ENCODE results near the gene SLC50A1. TPM values are rescaled to one million over a fixed set of nuclear protein-coding genes. Genes with fewer than 3 reads are reported as not detected.
A peak's percentile ranks its signal among the peaks of the same experiment; 100 is the strongest.

The SLC50A1 gene
- total and polyA plus RNA-seq, 9 of the 15 experiments (the other 6 are each of a cell fraction or from before 2014, with no cell fraction given): 46.5 to 132 (median 91.9) TPM

DNA sequence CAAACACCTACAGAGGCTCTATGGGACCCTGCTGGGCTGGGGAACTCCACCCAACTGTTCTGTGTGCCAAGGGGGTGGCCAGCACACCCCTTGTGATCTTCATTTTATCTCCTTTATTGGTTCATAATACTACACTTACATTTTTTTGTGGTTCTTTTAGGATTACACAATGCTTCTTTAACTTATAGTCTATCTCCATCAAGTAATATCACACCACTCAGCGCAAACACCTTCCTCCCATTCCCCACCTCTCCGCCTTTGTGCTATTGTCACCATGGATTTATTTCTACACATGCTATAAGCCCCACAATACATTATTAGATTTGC lies 41.1 kb upstream of the SLC50A1 start:
- 23% methylated on average over 2 of the region's 2 CpGs for WGBS (ENCODE audit: insufficient coverage, low coverage, missing lambda C conversion rate)
- Histone ChIP-seq H3K36me3 (ENCODE audit: control insufficient read depth, insufficient read depth, low read length) (no peaks in the 10 kb centered on the region), H3K9me1 (ENCODE audit: control insufficient read depth, insufficient read depth, low read length) (peaks cover 5% of the 10 kb centered on the region), H3K4me1 (replicated peaks in 1 of 2; ENCODE audit: control insufficient read depth in 2 of 2, insufficient read depth in 2 of 2, low read length in 2 of 2) (peaks cover 12 to 22% of the 10 kb centered on the region in 2 experiments; a peak in 4 of 5 replicates), H3K9me3 (replicated peaks; ENCODE audit: control insufficient read depth, insufficient read depth, low read depth, low read length) (no peaks in the 10 kb centered on the region), H3K27ac (ENCODE audit: extremely low read depth, low read depth, low read length) (no peak overlapping the region), H3K79me2 (ENCODE audit: control insufficient read depth, insufficient read depth, low read length) (no peaks in the 10 kb centered on the region), H4K20me1 (replicated peaks; ENCODE audit: control insufficient read depth, insufficient read depth, low read length) (no peaks in the 10 kb centered on the region), H3K9ac (ENCODE audit: insufficient read depth in 1 of 2, low read depth in 2 of 2, low read length in 2 of 2) (no peak overlapping the region), H3K4me3 (no peak overlapping the region), H3K4me2 (ENCODE audit: insufficient read depth, low read length) (no peak overlapping the region), H3K27me3 (ENCODE audit: control insufficient read depth in 2 of 2, insufficient read depth in 2 of 2, low read length in 2 of 2) (peaks cover 0 to 3% of the 10 kb centered on the region in 2 experiments; a peak in 1 of 5 replicates), H2AFZ (ENCODE audit: low read depth, low read length) (no peak overlapping the region)
- no TSS peak for BruUV-seq (replicated peaks)
- TF ChIP-seq, protein P1, sequence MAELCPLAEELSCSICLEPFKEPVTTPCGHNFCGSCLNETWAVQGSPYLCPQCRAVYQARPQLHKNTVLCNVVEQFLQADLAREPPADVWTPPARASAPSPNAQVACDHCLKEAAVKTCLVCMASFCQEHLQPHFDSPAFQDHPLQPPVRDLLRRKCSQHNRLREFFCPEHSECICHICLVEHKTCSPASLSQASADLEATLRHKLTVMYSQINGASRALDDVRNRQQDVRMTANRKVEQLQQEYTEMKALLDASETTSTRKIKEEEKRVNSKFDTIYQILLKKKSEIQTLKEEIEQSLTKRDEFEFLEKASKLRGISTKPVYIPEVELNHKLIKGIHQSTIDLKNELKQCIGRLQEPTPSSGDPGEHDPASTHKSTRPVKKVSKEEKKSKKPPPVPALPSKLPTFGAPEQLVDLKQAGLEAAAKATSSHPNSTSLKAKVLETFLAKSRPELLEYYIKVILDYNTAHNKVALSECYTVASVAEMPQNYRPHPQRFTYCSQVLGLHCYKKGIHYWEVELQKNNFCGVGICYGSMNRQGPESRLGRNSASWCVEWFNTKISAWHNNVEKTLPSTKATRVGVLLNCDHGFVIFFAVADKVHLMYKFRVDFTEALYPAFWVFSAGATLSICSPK (IDR thresholded peaks at IDR 0.05; ENCODE audit: borderline replicate concordance): no peak
- no peak for TF ChIP-seq BDP1 (IDR thresholded peaks at IDR 0.05; ENCODE audit: insufficient read depth, insufficient read length)
- TF ChIP-seq, protein P2, sequence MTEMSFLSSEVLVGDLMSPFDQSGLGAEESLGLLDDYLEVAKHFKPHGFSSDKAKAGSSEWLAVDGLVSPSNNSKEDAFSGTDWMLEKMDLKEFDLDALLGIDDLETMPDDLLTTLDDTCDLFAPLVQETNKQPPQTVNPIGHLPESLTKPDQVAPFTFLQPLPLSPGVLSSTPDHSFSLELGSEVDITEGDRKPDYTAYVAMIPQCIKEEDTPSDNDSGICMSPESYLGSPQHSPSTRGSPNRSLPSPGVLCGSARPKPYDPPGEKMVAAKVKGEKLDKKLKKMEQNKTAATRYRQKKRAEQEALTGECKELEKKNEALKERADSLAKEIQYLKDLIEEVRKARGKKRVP (CRISPR knock-in tag; IDR thresholded peaks at IDR 0.05): no peak
- peak; percentile 64 for TF ChIP-seq CEBPB (tag; IDR thresholded peaks at IDR 0.05)
- no peak for TF ChIP-seq CEBPG (CRISPR knock-in tag; IDR thresholded peaks at IDR 0.05)
- peak; percentile 38 to 54; a peak in 2 of 4 replicates for TF ChIP-seq CEBPG (tag; conservative IDR thresholded peaks at IDR 0.05 in 1 of 2, IDR thresholded peaks at IDR 0.05 in 1 of 2)
- ATAC-seq: no peak
- ChIA-PET CTCF (ENCODE audit: low intra/inter-chr PET ratio) (interaction anchor here (0.8 to 4.1 kb wide), 4 partner anchors 67 to 113 kb away, joined by 3 to 59 read pairs (median 4); partner anchors contain the start of genes THBS3 and TRIM46), POLR2A (interaction anchor here (1.3 kb wide), 1 partner anchor 36 kb away, joined by 5 read pairs; no protein-coding TSS in a partner anchor)
- in situ Hi-C loops (cut with MboI) (loop anchor here (5.0 to 10.0 kb wide), 2 partner anchors 73 to 500 kb away; no protein-coding TSS in a partner anchor), intact Hi-C loops (cut with micrococcal nuclease) (loop anchor here (2.0 to 10.0 kb wide), 2 partner anchors 46 to 500 kb away; partner anchors contain the start of gene DPM3)
- DNase-seq (ENCODE audit: extremely low read depth in 1 of 4, low spot score in 3 of 4): no peak
- FAIRE-seq: no peak

Measured in K562 (cell line).